LNCAP (cell line): Measurements from ENCODE around the gene ARL15.

ENCODE experiments used
- TF ChIP-seq, protein P1 (sequence below): fragments of 450-650 bp; IDR thresholded peaks from 2 replicates; pipeline ENCODE4 v1.5.1; 2017; ENCODE audit warnings: mild to moderate bottlenecking

ARL15 gene

DNA sequence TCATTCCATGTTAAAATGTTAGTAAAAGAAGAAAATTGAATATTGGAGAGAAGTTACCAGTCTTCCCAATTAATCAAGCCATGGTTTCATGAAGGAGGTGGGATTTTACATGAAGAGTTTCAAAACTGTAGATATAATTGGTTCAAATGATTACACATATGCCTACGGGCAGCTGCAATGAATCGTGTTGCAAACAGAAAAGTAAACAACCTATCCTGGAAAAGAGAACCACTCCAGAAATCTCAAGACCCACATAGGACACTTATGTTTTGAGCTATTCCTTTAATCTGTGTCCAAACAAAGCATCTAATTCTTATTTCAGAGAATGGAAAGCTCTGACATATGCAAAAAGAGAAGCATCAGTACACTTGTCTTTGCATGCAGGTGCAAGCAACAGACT lies 409.7 kb downstream of the ARL15 start:
- TF ChIP-seq, protein P1, sequence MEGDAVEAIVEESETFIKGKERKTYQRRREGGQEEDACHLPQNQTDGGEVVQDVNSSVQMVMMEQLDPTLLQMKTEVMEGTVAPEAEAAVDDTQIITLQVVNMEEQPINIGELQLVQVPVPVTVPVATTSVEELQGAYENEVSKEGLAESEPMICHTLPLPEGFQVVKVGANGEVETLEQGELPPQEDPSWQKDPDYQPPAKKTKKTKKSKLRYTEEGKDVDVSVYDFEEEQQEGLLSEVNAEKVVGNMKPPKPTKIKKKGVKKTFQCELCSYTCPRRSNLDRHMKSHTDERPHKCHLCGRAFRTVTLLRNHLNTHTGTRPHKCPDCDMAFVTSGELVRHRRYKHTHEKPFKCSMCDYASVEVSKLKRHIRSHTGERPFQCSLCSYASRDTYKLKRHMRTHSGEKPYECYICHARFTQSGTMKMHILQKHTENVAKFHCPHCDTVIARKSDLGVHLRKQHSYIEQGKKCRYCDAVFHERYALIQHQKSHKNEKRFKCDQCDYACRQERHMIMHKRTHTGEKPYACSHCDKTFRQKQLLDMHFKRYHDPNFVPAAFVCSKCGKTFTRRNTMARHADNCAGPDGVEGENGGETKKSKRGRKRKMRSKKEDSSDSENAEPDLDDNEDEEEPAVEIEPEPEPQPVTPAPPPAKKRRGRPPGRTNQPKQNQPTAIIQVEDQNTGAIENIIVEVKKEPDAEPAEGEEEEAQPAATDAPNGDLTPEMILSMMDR: no peak

DNA sequence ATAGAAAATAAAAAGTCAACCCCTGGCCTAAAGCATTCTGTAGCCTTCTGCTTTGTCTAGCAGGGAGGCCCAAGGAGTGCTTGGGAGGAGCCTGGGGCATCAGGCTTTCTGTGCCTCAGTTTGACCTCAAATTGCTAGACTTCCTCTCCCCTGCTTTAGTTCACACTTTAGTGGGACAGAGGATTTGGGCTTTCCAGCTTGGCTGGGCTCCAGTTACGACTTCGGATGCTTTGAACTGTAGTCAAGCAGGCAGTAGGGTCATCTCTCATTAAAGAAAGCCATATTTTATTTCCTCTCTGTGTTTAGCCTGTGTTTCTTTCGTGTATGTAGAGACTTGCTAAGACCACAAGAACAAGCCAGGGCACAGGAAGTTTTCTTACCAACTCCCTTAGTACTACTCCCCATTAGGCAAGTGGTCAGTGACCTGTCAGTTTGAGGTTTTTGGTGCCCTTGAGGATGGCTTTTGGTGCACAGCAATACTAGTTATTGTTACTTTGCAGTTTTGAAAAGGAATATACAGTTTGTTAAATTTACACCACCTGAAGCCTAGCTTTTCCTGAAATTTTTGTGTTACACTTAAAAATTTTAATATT lies 415.2 kb downstream of the ARL15 start:
- TF ChIP-seq, protein P1: no peak

DNA sequence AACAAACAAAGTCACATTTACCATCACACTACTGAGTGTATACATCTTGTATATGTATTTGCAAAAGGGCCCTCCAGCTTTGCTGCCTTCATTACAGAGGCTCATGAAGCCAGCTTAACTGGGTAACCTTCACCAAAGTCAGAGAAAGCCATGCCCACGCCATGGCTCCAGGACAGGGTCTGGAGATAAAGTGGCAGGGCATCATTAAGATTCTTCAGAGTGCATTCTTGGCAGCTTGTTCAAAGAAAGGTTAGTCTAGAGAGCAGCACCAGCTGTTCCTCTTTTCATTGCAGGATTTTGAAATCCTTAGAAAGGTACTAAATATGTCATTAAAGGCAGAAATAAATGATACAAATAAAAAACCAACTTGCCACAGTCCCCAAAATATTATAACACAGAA lies 416.7 kb downstream of the ARL15 start:
- TF ChIP-seq, protein P1: no peak

DNA sequence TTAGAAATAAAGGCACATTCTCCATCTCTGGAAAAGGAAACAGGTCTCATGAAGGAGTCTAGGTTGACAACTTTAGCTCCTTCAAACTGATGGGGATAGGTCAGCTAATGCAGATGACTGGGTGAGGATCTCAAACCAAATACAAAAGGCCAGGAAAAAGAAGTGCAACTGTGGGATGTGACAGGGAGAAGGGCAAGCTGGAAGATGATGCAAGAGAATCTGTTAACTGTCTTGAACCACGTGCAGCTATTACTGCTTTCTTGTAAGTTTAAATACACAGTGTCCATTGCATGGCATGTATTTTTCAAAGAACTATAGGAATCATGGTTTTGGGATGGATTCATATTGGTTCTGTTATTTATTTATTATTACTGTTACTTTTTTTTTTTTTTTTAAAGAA lies 418.1 kb downstream of the ARL15 start:
- TF ChIP-seq, protein P1: no peak

DNA sequence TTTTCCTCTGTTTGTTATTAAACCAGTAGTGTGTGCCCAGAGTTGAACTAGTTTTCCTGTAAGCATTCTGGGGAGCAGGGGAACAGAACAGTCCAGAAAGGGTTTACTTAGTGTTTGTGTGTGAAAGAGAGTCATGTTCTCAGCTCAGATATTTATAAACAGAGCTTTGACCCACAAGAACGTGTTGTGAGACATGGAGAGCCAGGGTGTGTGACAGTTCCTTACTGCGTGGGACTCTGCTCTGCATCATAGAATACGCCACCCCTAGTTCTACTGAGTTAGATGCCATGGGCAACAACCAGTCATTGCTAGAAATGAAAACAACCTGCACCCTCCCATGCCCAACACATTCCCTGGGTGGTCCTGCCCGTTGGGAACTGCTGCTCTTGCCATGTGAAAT lies 419.2 kb downstream of the ARL15 start:
- TF ChIP-seq, protein P1: no peak

DNA sequence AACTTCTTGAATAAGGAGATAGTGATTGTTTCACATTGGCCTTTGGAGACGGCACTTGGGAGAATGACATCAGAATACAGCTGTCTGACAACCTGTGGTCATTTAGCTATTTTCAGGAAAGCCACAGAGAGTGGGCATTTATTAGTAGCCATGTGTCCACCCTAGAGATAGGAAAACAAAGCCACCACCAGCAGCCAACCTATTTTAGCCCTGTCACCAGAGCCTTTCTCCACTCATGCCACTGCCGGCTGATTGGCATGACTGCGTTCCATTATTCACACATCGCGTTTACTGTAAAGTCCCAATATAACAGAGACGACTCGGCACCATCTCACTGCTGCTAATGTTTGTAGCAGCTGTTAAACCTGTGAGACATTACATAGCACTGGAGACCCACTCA lies 419.9 kb downstream of the ARL15 start:
- TF ChIP-seq, protein P1: no peak

DNA sequence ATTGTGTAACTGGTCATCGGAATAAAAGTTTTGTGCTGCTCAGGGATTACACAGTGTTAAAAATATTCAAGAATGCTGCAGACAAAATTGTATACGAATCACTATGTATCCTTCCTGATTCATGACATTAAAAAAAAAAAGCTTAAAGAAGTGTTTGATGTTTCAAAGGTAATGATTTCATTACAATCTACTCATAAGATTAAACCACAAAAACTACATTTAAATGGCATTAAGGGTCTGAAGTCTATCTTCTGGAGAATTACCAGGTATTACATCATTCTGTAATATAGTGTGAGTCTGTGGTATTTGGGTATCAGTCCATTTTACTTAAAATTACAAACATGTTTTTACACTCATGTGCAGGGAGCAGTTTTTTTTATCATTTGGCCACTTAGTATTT lies 425.5 kb downstream of the ARL15 start:
- TF ChIP-seq, protein P1: no peak

DNA sequence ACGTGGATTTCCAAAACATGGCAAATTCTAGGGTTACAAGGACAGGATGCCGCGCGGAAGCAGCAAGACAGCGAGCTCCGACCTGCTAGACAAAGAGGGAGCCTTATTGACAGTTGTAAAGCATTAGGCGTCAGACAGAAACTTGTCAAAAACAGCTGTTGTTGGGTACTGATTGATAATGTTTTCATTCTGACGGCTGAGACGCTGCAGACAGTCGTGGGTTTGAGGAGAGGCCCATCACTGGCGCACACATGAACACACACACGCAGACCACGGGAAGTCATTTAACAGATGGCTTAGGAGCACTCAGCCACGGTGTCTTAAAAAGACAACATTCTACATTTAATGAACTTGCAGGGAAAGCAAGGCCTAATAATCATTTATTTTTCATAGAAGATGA lies 426.0 kb downstream of the ARL15 start:
- TF ChIP-seq, protein P1: no peak
